Epithelial cell of esophagus (primary cell): Measurements from ENCODE around the gene CD200R1.
A peak's percentile ranks its signal among the peaks of the same experiment; 100 is the strongest.

Experiments used
- DNase-seq: peaks from one replicate; pipeline ENCODE4 v3.0.0; 2010; ENCODE audit warnings: low read depth
- H3K4me3 ChIP-seq: 2 replicates; pipeline ENCODE4 v1.5.1; 2011; ENCODE audit warnings: mild to moderate bottlenecking, low read length, control low read depth
- CTCF ChIP-seq: IDR thresholded peaks from 2 replicates; pipeline ENCODE4 v1.5.1; 2011; ENCODE audit warnings: low read depth, mild to moderate bottlenecking, low read length, control low read depth, inconsistent platforms; ENCODE audit not compliant: insufficient read depth; ENCODE audit errors: missing control alignments

CD200R1 gene

GRCh38 chr3:112963683-112964082 lies 11.2 kb downstream of the CD200R1 start:
- no peak for TF ChIP-seq CTCF
- DNase-seq = no peak
- H3K4me3 ChIP-seq = no peak overlapping the region

- TF ChIP-seq CTCF = no peak
- no peak for DNase-seq
- no peak overlapping the region for H3K4me3 ChIP-seq
These were observed 15.9 kb downstream of the CD200R1 start for GRCh38 chr3:112958811-112959560.

GRCh38 chr3:112956351-112956750 lies 18.6 kb downstream of the CD200R1 start:
- DNase-seq = no peak
- no peak overlapping the region for H3K4me3 ChIP-seq
- no peak for TF ChIP-seq CTCF

GRCh38 chr3:112948346-112948838 lies 26.5 kb downstream of the CD200R1 start:
- no peak for DNase-seq
- H3K4me3 ChIP-seq = no peak overlapping the region
- no peak for TF ChIP-seq CTCF

- H3K4me3 ChIP-seq = no peak overlapping the region
- no peak for DNase-seq
- no peak for TF ChIP-seq CTCF
These were observed 43.0 kb downstream of the CD200R1 start for GRCh38 chr3:112931736-112932521.

GRCh38 chr3:112930771-112931170 lies 44.1 kb downstream of the CD200R1 start:
- TF ChIP-seq CTCF = no peak
- peak; percentile 48 for DNase-seq
- H3K4me3 ChIP-seq = no peak overlapping the region
